GM08714 (cell line): Measurements from ENCODE around the gene ILKAP.

Experiments
- H3K4me3 ChIP-seq: fragments of 200-500 bp; sonication (Bioruptor generic); 2 replicates; pipeline ENCODE4 v1.5.1; 2014; ENCODE audit warnings: mild to moderate bottlenecking, low read length, inconsistent platforms
- ZNF274 ChIP-seq: IDR thresholded peaks from 2 replicates; pipeline ENCODE4 v1.6.1; 2012; ENCODE audit warnings: mild to moderate bottlenecking, low read depth, low read length

Gene ILKAP

GRCh38 chr2:238159071-238159539 lies 44.4 kb downstream of the ILKAP start:
- no peak for TF ChIP-seq ZNF274
- peak overlapping the region; percentile 26; the same call in 1 of the 2 replicates for H3K4me3 ChIP-seq

- no peak for TF ChIP-seq ZNF274
- peak within 1 kb of the TSS; percentile 26; the same call in 1 of the 2 replicates for H3K4me3 ChIP-seq
These were observed 44.9 kb downstream of the ILKAP start, which contains the start of gene ERFE for GRCh38 chr2:238158509-238159070. Gene ERFE, plus strand, starts transcription at chr2:238158970. Its CDS starts 38 bp downstream, at chr2:238159008.

- no peak overlapping the region for H3K4me3 ChIP-seq
- TF ChIP-seq ZNF274, result no peak
These were observed 45.4 kb downstream of the ILKAP start for GRCh38 chr2:238158018-238158508.

GRCh38 chr2:238157506-238158017 lies 45.9 kb downstream of the ILKAP start:
- H3K4me3 ChIP-seq, result no peak overlapping the region
- no peak for TF ChIP-seq ZNF274

GRCh38 chr2:238155761-238156694 lies 47.5 kb downstream of the ILKAP start:
- TF ChIP-seq ZNF274, result no peak
- no peak overlapping the region for H3K4me3 ChIP-seq

GRCh38 chr2:238155051-238155760 lies 48.3 kb downstream of the ILKAP start:
- TF ChIP-seq ZNF274, result no peak
- H3K4me3 ChIP-seq, result no peak overlapping the region

GRCh38 chr2:238154570-238154969 lies 48.9 kb downstream of the ILKAP start:
- no peak overlapping the region for H3K4me3 ChIP-seq
- no peak for TF ChIP-seq ZNF274

- H3K4me3 ChIP-seq, result no peak overlapping the region
- no peak for TF ChIP-seq ZNF274
These were observed 50.5 kb downstream of the ILKAP start for GRCh38 chr2:238152771-238153688.

- H3K4me3 ChIP-seq, result no peak overlapping the region
- no peak for TF ChIP-seq ZNF274
These were observed 51.8 kb downstream of the ILKAP start for GRCh38 chr2:238151628-238152235.

- no peak for TF ChIP-seq ZNF274
- no peak overlapping the region for H3K4me3 ChIP-seq
These were observed 52.3 kb downstream of the ILKAP start for GRCh38 chr2:238151205-238151604.

GRCh38 chr2:238150686-238151085 lies 52.8 kb downstream of the ILKAP start:
- H3K4me3 ChIP-seq, result no peak overlapping the region
- TF ChIP-seq ZNF274, result no peak

- H3K4me3 ChIP-seq, result no peak overlapping the region
- no peak for TF ChIP-seq ZNF274
These were observed 53.5 kb downstream of the ILKAP start for GRCh38 chr2:238149841-238150572.
